Stimulated activated CD4-positive, alpha-beta T cell treated with anti-CD3 and anti-CD28 coated beads, Interleukin-4, amount 100 ng/mL, for 24 hours (primary cell): ENCODE measurements around the gene NEURL4.
A peak's percentile ranks its signal among the peaks of the same experiment; 100 is the strongest.

Source experiments
- DNase-seq: peaks from one replicate; pipeline ENCODE4 v3.0.0-alpha.2; 2020

Gene NEURL4

GRCh38 chr17:7321466-7321865, 7.7 kb downstream of the NEURL4 start:
- no peak for DNase-seq

GRCh38 chr17:7318121-7318860, 10.8 kb downstream of the NEURL4 start:
- DNase-seq, result no peak

GRCh38 chr17:7317161-7317803, 11.9 kb downstream of the NEURL4 start:
- DNase-seq, result no peak

GRCh38 chr17:7315570-7316235, 13.4 kb downstream of the NEURL4 start:
- no peak for DNase-seq

GRCh38 chr17:7314719-7315569, 14.2 kb downstream of the NEURL4 start, which contains the start of gene GPS2:
GPS2 (minus strand) TSS chr17:7315360; CDS start chr17:7315052, 308 bp downstream.
- peak; percentile 93 for DNase-seq

GRCh38 chr17:7313890-7314718, 15.0 kb downstream of the NEURL4 start:
- DNase-seq, result no peak

GRCh38 chr17:7313088-7313889, 15.8 kb downstream of the NEURL4 start:
- DNase-seq, result peak; percentile 31

- no peak for DNase-seq
Measured at GRCh38 chr17:7312432-7313087, 16.6 kb downstream of the NEURL4 start.

GRCh38 chr17:7311110-7311705, 17.9 kb downstream of the NEURL4 start:
- no peak for DNase-seq

GRCh38 chr17:7309628-7310027, 19.5 kb downstream of the NEURL4 start:
- DNase-seq, result no peak

- peak; percentile 89 for DNase-seq
Measured at GRCh38 chr17:7308625-7309433, 20.3 kb downstream of the NEURL4 start.

GRCh38 chr17:7307686-7308624, 21.2 kb downstream of the NEURL4 start:
- DNase-seq, result peak; percentile 50

- DNase-seq, result peak; percentile 100
Measured at GRCh38 chr17:7306911-7307685, 22.0 kb downstream of the NEURL4 start, which contains the start of gene EIF5A. EIF5A (plus strand) TSS chr17:7307628; CDS start chr17:7309636, 2,008 bp downstream.

GRCh38 chr17:7304179-7304578, 25.0 kb downstream of the NEURL4 start:
- no peak for DNase-seq

- DNase-seq, result peak; percentile 65
Measured at GRCh38 chr17:7296189-7296861, 32.8 kb downstream of the NEURL4 start.
